ENCODE measurements around the gene DHX32. TPM values are rescaled to one million over a fixed set of nuclear protein-coding genes. Genes with fewer than 3 reads are reported as not detected.

DHX32 gene
- total RNA-seq, 1 donor from 2014 or later: 32.5 TPM

DNA sequence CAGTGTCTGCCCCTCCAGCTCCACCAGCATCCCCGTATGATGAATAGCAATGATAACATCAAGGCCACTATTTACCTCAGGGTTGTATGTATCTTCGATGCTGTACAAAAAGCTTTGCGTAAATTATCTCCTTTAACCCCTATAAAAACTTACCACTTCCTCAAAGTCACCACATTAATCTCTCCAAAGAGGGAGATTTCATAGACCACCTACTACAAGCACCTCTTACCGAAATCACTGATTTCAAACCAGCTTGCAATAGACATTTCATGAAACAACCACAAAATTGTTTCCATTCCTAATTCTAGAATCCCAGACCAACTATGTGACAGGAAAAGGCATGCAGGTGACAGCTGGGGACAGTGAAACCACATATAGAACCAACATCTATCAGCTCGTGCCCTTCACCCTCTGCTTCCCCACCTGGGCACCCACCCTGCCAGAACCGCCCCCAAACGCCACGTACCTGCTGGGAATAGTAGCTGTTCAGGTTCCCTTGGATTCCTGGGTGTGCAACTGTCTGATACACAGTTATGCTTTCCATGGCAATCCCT, 85.4 kb downstream of the DHX32 start:
- Mint-ChIP-seq H3K27me3 (ENCODE audit: low read depth) (no peaks in the 10 kb centered on the region), H3K4me3 (ENCODE audit: unreplicated experiment) (no peak overlapping the region), H3K27ac (ENCODE audit: unreplicated experiment) (no peak overlapping the region), H3K4me1 (ENCODE audit: low read depth) (no peaks in the 10 kb centered on the region), H3K9me3 (ENCODE audit: low read depth) (no peaks in the 10 kb centered on the region), H3K36me3 (ENCODE audit: low read depth) (peaks cover 26% of the 10 kb centered on the region)
- DNase-seq (ENCODE audit: low spot score): no peak
- no peak for TF ChIP-seq CTCF (IDR thresholded peaks at IDR 0.05)

- H3K4me1 Mint-ChIP-seq (ENCODE audit: low read depth): no peaks in the 10 kb centered on the region
- no peaks in the 10 kb centered on the region for H3K9me3 Mint-ChIP-seq (ENCODE audit: low read depth)
- no peak for TF ChIP-seq CTCF (IDR thresholded peaks at IDR 0.05)
- H3K27me3 Mint-ChIP-seq (ENCODE audit: low read depth): no peaks in the 10 kb centered on the region
- DNase-seq (ENCODE audit: low spot score): no peak
- peaks cover 27% of the 10 kb centered on the region for H3K36me3 Mint-ChIP-seq (ENCODE audit: low read depth)
- no peak overlapping the region for H3K27ac Mint-ChIP-seq (ENCODE audit: unreplicated experiment)
- no peak overlapping the region for H3K4me3 Mint-ChIP-seq (ENCODE audit: unreplicated experiment)
Observed at GRCh38 chr10:125795128-125795527, 86.0 kb downstream of the DHX32 start.

DNA sequence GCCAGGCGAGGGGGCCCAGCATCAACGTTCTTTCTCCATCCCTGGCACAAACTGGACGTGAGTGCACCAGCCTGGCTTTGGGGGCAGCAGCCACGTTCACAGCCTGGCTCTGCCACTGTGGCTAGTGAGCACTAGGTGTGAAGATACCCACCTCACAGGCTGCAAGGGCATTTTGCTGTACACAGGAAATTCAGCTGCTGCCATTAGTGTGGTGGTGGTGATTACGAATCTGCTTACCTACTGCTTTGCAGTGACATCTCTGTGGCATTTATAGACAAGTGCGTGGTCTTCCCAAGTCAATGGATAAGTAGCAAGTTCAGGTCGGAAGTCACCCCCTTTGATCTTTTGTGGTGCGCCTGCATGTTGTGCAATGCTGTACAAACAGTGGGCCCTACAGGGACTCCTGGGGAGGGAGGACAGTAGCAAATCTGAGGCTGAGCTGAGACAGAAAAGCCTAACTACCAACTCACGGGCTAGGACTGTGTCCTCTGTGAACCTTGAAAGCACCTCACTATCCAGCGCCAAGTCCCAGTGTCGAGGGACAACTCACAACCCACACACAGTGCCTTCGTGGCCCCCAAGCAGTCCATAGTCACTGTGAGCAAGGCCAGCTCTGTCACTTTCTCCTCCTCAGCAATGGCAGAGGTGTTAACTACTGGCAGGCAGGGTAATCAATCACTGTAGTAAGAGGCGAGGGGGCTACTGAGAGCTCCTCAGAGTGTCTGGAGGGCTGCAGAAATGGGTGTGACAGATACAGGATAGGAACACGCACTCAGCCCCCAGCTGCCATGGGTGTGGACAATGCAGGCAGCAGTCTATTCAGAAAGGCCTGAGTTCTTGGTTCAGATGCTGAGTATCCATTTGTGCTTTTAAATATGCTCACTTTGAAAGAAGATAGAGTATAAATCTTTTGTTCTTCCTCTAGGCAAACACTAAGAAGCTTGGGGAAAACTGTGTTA, 88.5 kb downstream of the DHX32 start:
- no peak for TF ChIP-seq CTCF (IDR thresholded peaks at IDR 0.05)
- H3K4me3 Mint-ChIP-seq (ENCODE audit: unreplicated experiment): no peak overlapping the region
- no peak overlapping the region for H3K27ac Mint-ChIP-seq (ENCODE audit: unreplicated experiment)
- no peak for DNase-seq (ENCODE audit: low spot score)
- no peaks in the 10 kb centered on the region for H3K9me3 Mint-ChIP-seq (ENCODE audit: low read depth)
- H3K36me3 Mint-ChIP-seq (ENCODE audit: low read depth): peaks cover 30% of the 10 kb centered on the region
- no peaks in the 10 kb centered on the region for H3K27me3 Mint-ChIP-seq (ENCODE audit: low read depth)
- no peaks in the 10 kb centered on the region for H3K4me1 Mint-ChIP-seq (ENCODE audit: low read depth)

- DNase-seq (ENCODE audit: low spot score): no peak
- no peaks in the 10 kb centered on the region for H3K27me3 Mint-ChIP-seq (ENCODE audit: low read depth)
- H3K27ac Mint-ChIP-seq (ENCODE audit: unreplicated experiment): no peak overlapping the region
- no peaks in the 10 kb centered on the region for H3K4me1 Mint-ChIP-seq (ENCODE audit: low read depth)
- TF ChIP-seq CTCF (IDR thresholded peaks at IDR 0.05): no peak
- no peak overlapping the region for H3K4me3 Mint-ChIP-seq (ENCODE audit: unreplicated experiment)
- H3K9me3 Mint-ChIP-seq (ENCODE audit: low read depth): no peaks in the 10 kb centered on the region
- H3K36me3 Mint-ChIP-seq (ENCODE audit: low read depth): peaks cover 16% of the 10 kb centered on the region
Observed at GRCh38 chr10:125788156-125789034, 92.7 kb downstream of the DHX32 start.

Small RNAs within 50 kb of the gene (microRNA-seq; reads per million reads assigned to microRNA genes)
- not detected for gene MIR4484 (ENCODE audit: borderline number of aligned reads)

Other genes starting within 250 kb of the DHX32 start
- not detected in 3 replicates for gene TEX36, start 198.1 kb downstream of the DHX32 start, total RNA-seq
- gene EDRF1, start 161.6 kb downstream of the DHX32 start, total RNA-seq: 14.5 to 21.8 TPM (median 14.8 TPM) in 3 replicates
- not detected in 3 replicates for gene MMP21, start 105.5 kb downstream of the DHX32 start, total RNA-seq
- 65.7 to 73.8 TPM (median 69.6 TPM) in 3 replicates for gene UROS, start 58.0 kb downstream of the DHX32 start, total RNA-seq
- gene BCCIP, start 57.7 kb downstream of the DHX32 start, total RNA-seq: 25.7 to 43.3 TPM (median 25.9 TPM) in 3 replicates
- gene FANK1, start 15.3 kb upstream of the DHX32 start, total RNA-seq: 2.5 to 5.1 TPM (median 3.3 TPM) in 3 replicates